ENCODE data around the gene GPRC5A. TPM values are rescaled to one million over a fixed set of nuclear protein-coding genes. Genes with fewer than 3 reads are reported as not detected.

Gene GPRC5A
- total RNA-seq, 2 experiments from 2014 or later, result not detected

DNA sequence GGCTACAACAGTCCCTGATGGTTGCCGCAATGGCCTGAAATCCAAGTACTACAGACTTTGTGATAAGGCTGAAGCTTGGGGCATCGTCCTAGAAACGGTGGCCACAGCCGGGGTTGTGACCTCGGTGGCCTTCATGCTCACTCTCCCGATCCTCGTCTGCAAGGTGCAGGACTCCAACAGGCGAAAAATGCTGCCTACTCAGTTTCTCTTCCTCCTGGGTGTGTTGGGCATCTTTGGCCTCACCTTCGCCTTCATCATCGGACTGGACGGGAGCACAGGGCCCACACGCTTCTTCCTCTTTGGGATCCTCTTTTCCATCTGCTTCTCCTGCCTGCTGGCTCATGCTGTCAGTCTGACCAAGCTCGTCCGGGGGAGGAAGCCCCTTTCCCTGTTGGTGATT lies 16.9 kb downstream of the GPRC5A start:
- no peak overlapping the region for H3K4me3 Mint-ChIP-seq
- POLR2A ChIA-PET, result no interaction called here
- H3K36me3 Mint-ChIP-seq, result no peaks in the 10 kb centered on the region
- ATAC-seq (ENCODE audit: low read depth), result no peak
- H3K4me1 Mint-ChIP-seq, result peaks cover 18% of the 10 kb centered on the region
- H3K9me3 Mint-ChIP-seq, result no peaks in the 10 kb centered on the region
- peaks cover 7% of the 10 kb centered on the region for H3K27me3 Mint-ChIP-seq
- no peak overlapping the region for H3K27ac Mint-ChIP-seq
- DNase-seq, result no peak

DNA sequence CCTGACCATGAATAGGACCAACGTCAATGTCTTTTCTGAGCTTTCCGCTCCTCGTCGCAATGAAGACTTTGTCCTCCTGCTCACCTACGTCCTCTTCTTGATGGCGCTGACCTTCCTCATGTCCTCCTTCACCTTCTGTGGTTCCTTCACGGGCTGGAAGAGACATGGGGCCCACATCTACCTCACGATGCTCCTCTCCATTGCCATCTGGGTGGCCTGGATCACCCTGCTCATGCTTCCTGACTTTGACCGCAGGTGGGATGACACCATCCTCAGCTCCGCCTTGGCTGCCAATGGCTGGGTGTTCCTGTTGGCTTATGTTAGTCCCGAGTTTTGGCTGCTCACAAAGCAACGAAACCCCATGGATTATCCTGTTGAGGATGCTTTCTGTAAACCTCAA lies 17.3 kb downstream of the GPRC5A start:
- DNase-seq, result no peak
- peaks cover 10% of the 10 kb centered on the region for H3K27me3 Mint-ChIP-seq
- H3K4me1 Mint-ChIP-seq, result peaks cover 18% of the 10 kb centered on the region
- H3K4me3 Mint-ChIP-seq, result no peak overlapping the region
- no peak for ATAC-seq (ENCODE audit: low read depth)
- H3K36me3 Mint-ChIP-seq, result no peaks in the 10 kb centered on the region
- H3K9me3 Mint-ChIP-seq, result no peaks in the 10 kb centered on the region
- no peak overlapping the region for H3K27ac Mint-ChIP-seq
- POLR2A ChIA-PET, result no interaction called here

DNA sequence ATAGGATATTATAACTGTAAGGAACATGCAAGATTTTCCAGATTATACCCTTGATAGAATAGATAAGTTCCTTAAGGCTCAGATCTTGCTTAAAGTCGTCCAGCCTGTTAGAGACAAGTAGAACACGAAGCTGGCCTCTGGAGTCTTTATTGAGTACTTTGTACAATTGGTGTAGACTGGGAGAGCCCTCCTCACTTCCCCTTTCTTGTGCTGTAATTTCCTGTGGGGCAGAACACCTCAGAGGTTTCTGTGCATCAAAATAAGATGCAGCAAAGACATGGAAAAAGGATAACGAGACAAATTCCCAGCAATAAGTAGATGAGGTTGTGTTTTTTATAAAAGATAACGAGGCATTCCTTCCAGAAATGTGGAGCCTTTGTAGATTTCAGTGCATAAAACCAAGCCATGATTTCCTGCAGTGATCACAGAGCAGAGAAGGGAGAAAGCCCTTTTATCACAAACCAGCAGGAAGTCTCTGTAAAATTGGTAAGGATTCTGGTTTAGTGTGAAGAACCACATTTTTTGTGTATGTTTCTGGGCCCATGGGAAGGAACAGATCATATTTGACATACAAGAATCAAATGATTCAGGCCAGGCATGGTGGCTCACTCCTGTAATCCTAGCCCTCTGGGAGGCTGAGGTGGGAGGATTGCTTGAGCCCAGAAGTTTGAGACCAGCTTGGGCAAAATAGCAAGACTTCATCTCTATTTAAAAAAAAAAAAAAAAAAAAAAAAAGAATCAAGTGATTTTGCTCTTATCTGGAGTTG lies 18.0 kb downstream of the GPRC5A start:
- Mint-ChIP-seq H3K36me3 (no peaks in the 10 kb centered on the region), H3K27ac (no peak overlapping the region), H3K4me1 (peaks cover 18% of the 10 kb centered on the region), H3K27me3 (peaks cover 14% of the 10 kb centered on the region), H3K4me3 (peak overlapping the region; percentile 39), H3K9me3 (no peaks in the 10 kb centered on the region)
- POLR2A ChIA-PET, result no interaction called here
- ATAC-seq (ENCODE audit: low read depth), result peak; percentile 43
- no peak for DNase-seq

DNA sequence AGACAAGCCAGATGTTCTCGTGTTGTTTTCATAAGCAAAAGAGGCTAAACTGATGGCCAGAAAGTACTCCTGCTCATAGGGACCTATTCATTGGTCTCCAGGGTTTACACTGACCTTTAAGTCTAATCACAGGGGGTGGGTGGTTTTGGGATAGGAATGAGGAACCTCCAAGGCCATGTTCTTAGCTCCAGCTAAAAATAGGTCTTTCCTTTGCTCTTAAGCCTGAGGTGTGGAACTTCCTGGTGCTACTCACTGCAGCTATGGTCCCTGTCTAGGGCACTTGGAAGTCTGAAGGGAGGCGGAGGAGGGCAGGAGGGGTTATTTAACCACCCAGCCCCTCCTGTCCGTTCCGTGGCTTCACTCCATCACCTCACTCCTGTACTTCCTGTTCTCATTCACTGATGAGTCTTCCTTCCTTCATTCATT lies 18.6 kb downstream of the GPRC5A start:
- H3K36me3 Mint-ChIP-seq, result no peaks in the 10 kb centered on the region
- peaks cover 13% of the 10 kb centered on the region for H3K27me3 Mint-ChIP-seq
- peak overlapping the region; percentile 28 for H3K27ac Mint-ChIP-seq
- H3K9me3 Mint-ChIP-seq, result no peaks in the 10 kb centered on the region
- DNase-seq, result no peak
- no peak for ATAC-seq (ENCODE audit: low read depth)
- H3K4me3 Mint-ChIP-seq, result no peak overlapping the region
- POLR2A ChIA-PET, result no interaction called here
- H3K4me1 Mint-ChIP-seq, result peaks cover 18% of the 10 kb centered on the region

DNA sequence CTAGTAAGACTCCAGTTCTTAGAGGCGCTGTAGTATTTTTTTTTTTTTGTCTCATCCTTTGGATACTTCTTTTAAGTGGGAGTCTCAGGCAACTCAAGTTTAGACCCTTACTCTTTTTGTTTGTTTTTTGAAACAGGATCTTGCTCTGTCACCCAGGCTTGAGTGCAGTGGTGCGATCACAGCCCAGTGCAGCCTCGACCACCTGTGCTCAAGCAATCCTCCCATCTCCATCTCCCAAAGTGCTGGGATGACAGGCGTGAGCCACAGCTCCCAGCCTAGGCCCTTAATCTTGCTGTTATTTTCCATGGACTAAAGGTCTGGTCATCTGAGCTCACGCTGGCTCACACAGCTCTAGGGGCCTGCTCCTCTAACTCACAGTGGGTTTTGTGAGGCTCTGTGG lies 21.3 kb downstream of the GPRC5A start:
- Mint-ChIP-seq H3K4me1 (peaks cover 26% of the 10 kb centered on the region), H3K27me3 (peaks cover 22% of the 10 kb centered on the region), H3K4me3 (no peak overlapping the region), H3K9me3 (no peaks in the 10 kb centered on the region), H3K27ac (no peak overlapping the region), H3K36me3 (no peaks in the 10 kb centered on the region)
- no peak for ATAC-seq (ENCODE audit: low read depth)
- POLR2A ChIA-PET, result interaction anchor here (0.5 kb wide), 1 partner anchor 311 kb away, joined by 3 read pairs; no protein-coding TSS in a partner anchor
- DNase-seq, result no peak

DNA sequence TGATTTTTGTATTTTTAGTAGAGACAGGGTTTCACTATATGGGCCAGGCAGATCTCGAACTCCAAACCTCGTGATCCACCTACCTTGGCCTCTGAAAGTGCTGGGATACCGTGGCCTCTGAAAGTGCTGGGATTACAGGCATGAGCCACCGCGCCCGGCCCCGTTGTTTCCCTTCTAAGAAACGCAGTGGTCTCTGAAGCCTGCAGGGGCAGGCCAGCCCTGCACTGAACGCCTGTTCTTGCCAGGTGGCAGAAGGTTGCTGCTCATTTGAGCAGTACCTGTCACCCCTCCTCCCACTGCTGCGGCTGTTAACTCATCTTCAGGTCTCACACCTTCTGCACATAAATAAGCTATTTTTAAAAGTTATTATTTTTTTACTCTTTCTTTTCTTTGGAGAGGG lies 24.3 kb downstream of the GPRC5A start:
- no peaks in the 10 kb centered on the region for H3K36me3 Mint-ChIP-seq
- DNase-seq (no peak), ATAC-seq (ENCODE audit: low read depth) (no peak)
- no peaks in the 10 kb centered on the region for H3K9me3 Mint-ChIP-seq
- H3K27me3 Mint-ChIP-seq, result peaks cover 30% of the 10 kb centered on the region
- peaks cover 8% of the 10 kb centered on the region for H3K4me1 Mint-ChIP-seq
- no peak overlapping the region for H3K27ac Mint-ChIP-seq
- H3K4me3 Mint-ChIP-seq, result no peak overlapping the region
- POLR2A ChIA-PET, result interaction anchor here (1.9 kb wide), 1 partner anchor 296 kb away, joined by 4 read pairs; no protein-coding TSS in a partner anchor

DNA sequence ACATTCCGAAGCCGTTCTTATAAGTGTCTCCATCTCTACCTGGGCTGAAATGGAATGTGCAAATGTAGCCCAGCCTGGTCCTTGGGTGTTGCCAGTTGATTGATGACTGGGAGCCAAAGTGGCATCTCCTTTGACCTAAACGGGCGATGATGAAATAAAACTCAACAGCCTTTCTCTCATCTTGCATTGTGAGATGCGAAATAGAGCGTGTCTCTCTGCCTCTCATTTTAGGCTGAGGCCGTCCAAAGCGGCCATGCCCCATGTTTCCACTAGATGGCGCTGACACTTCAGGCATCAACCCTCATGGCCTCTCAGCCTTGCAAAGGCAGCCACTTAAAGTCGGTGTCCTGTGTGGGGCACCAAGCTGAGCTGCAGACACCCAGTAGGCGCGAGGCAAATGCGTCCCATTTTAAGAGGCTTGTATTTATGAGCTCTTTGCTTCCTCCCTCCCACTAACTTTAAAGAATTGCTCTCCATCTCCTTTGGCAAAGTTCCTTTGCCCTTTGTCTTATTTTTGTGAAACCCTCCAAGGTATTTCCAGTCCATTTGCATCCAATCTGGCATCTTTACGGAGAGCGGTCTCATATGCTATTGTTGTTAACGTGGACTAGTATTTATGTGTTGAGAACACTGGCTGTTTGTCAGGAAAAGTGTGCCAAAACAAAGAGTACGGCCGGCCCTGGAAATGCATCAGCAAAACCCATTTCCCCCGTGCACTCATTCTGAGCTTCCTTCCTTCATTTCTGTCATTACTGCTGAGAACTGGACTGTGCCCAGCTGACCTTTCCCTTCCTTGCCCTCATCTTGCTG lies 25.0 kb downstream of the GPRC5A start:
- POLR2A ChIA-PET, result interaction anchor here (1.9 kb wide), 1 partner anchor 296 kb away, joined by 4 read pairs; no protein-coding TSS in a partner anchor

DNA sequence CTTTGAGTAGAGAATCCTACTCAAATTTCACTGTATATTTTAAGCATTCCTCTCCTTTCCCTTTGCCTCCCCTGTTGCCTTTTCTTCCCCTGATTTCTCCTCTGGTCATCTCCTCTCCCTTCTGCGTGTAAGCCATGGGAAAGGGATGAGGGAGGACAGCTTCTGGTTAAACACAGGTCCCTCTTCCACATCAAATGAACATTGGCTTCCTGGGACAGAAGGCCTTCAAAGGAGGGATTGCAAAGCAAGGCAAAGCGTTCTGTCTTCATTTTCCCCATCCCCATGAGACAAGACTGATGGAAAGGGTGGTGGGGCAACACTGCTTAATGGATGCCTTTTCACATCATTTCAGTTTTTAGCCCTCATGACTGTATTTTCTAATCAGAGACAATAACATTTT lies 26.2 kb downstream of the GPRC5A start:
- POLR2A ChIA-PET, result no interaction called here
- H3K27me3 Mint-ChIP-seq, result peaks cover 30% of the 10 kb centered on the region
- peaks cover 8% of the 10 kb centered on the region for H3K4me1 Mint-ChIP-seq
- H3K4me3 Mint-ChIP-seq, result no peak overlapping the region
- no peaks in the 10 kb centered on the region for H3K36me3 Mint-ChIP-seq
- no peaks in the 10 kb centered on the region for H3K9me3 Mint-ChIP-seq
- DNase-seq (no peak), ATAC-seq (ENCODE audit: low read depth) (no peak)
- no peak overlapping the region for H3K27ac Mint-ChIP-seq

More for the DNA sequence above, 25.0 kb downstream of the GPRC5A start:
- no peaks in the 10 kb centered on the region for H3K9me3 Mint-ChIP-seq
- H3K27me3 Mint-ChIP-seq, result peaks cover 30% of the 10 kb centered on the region
- peaks cover 8% of the 10 kb centered on the region for H3K4me1 Mint-ChIP-seq
- H3K36me3 Mint-ChIP-seq, result no peaks in the 10 kb centered on the region
- H3K27ac Mint-ChIP-seq, result no peak overlapping the region
- peak; percentile 85 for DNase-seq
- peak; percentile 98 for ATAC-seq (ENCODE audit: low read depth)
- H3K4me3 Mint-ChIP-seq, result peak overlapping the region; percentile 33

DNA sequence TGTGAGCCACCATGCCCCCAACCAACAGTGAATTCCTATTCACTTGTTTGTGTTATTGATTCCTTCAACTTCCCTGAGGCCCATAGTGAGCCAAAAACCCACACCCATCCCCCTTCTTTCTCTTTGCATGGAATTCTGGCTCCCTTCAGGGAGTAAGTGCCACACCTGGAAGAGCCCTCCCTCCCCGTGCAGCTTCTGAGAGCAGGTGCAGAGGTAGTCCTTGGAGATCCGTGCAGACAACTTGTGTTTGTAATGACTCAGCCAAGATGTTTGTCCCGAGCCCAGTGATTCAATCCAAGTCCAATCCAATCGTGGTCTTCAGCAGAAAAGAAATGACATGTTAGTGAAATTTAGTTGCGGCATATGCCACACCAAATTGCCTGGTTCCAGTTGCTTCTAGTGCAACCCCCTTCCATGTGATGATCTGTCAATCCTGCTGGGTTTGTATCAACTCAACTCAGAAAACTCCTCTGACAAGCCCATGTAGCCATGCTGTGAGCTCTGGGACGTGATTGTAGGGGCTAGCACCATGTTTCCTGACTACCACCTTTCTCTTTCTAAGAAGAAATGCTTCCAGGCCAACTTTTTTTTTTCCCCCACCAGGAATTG lies 27.5 kb downstream of the GPRC5A start:
- ATAC-seq (ENCODE audit: low read depth) (no peak), DNase-seq (no peak)
- no peaks in the 10 kb centered on the region for H3K36me3 Mint-ChIP-seq
- H3K27me3 Mint-ChIP-seq, result peaks cover 25% of the 10 kb centered on the region
- POLR2A ChIA-PET, result no interaction called here
- H3K4me3 Mint-ChIP-seq, result no peak overlapping the region
- H3K9me3 Mint-ChIP-seq, result no peaks in the 10 kb centered on the region
- peaks cover 8% of the 10 kb centered on the region for H3K4me1 Mint-ChIP-seq
- no peak overlapping the region for H3K27ac Mint-ChIP-seq

DNA sequence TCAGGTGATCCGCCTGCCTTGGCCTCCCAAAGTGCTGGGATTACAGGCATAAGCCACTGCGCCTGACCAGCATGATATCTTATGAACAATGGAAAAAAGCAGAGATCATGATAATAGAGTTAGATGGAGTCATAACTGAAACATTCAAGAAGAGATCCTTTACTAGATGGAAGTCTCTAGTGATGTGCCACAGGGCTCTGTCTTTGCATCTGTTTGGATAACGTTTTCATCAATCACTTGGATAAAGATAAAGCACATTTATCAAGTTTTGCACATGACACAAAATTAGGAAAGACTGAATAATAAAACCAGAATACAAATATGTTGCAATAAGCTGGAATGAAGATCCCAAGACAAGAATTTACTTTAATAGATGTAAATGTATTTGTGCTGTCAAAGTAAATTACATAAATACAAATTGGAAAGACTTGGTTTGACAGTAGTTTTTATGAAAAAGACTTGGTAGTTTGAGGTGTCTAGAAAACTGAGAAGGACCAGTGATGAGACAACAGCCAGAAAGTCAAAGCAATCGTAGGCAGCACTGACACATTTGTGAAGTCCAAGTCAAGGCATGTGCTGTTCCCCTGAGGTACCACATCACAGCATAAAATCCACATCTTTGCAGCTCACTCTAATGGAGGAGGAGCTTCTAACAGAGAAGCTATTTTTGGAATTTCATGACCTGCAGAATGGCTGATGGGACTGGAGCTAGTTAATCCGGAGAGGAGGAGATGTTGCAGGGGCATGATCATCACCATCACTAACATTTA lies 28.5 kb downstream of the GPRC5A start:
- H3K9me3 Mint-ChIP-seq, result no peaks in the 10 kb centered on the region
- H3K27me3 Mint-ChIP-seq, result peaks cover 21% of the 10 kb centered on the region
- no peak for ATAC-seq (ENCODE audit: low read depth)
- H3K36me3 Mint-ChIP-seq, result no peaks in the 10 kb centered on the region
- H3K27ac Mint-ChIP-seq, result no peak overlapping the region
- H3K4me1 Mint-ChIP-seq, result peaks cover 8% of the 10 kb centered on the region
- POLR2A ChIA-PET, result no interaction called here
- H3K4me3 Mint-ChIP-seq, result no peak overlapping the region
- DNase-seq, result no peak

DNA sequence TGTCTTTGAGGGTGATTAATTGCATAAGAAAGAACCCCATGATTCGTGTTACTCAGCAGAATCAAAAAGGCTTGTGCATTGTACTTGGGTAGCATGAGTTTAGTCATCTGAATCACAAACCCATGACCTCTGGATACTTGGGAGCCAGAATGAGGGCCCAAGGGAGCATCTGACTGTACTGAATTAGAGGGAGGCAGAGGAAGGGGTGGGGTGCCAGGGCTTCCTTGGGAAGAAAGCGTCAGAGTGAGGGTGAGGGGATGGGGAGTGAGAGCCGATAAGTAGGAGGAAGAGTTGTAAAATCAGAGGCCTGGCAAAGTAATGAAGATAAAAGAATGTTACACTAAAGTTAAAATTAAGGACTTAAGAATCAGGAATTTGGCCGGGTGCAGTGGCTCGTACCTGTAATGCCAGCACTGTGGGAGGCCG lies 30.8 kb downstream of the GPRC5A start:
- no peaks in the 10 kb centered on the region for H3K36me3 Mint-ChIP-seq
- H3K27ac Mint-ChIP-seq, result no peak overlapping the region
- H3K4me1 Mint-ChIP-seq, result no peaks in the 10 kb centered on the region
- H3K9me3 Mint-ChIP-seq, result no peaks in the 10 kb centered on the region
- ATAC-seq (ENCODE audit: low read depth) (no peak), DNase-seq (no peak)
- H3K27me3 Mint-ChIP-seq, result peaks cover 17% of the 10 kb centered on the region
- H3K4me3 Mint-ChIP-seq, result no peak overlapping the region
- POLR2A ChIA-PET, result no interaction called here

DNA sequence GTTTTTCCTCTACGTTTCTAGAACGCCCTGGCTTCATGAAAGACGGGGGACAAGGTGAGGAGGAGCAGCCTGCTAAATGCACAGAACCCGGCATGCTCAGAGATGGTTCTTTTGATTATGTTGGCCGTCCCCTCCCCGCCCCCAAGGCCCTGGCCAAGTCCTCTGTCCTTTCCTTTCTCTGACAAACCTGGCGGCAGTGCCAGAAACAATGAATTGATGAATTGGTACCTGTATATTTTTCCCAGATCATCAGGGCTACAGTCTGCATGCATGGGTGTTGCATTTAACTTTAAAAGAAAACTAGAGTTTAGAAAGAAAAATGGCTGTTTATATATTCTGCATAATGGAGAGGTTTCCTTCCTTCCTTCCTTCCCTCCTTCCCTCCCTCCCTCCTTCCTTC lies 31.6 kb downstream of the GPRC5A start:
- H3K27ac Mint-ChIP-seq, result no peak overlapping the region
- no peak for ATAC-seq (ENCODE audit: low read depth)
- POLR2A ChIA-PET, result no interaction called here

DNA sequence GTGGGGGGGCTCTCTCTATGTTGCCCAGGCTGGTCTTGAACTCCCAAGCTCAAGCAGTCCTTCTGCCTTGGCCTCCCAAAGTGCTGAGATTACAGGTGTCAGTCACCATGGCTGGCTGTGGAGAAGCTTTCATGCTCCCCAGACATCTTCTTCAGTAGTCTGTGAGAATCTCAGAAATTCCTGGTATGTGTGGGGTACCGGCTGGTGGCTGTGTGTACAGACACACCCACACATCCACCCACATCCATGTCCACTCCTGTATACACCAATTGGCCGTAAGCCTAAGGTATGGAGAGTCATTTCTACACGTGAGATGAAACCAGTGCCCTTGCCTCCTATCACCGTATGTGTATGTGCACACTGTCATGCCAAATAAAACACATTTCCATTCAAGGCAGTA lies 32.8 kb downstream of the GPRC5A start:
- no peaks in the 10 kb centered on the region for H3K4me1 Mint-ChIP-seq
- no peaks in the 10 kb centered on the region for H3K9me3 Mint-ChIP-seq
- no peaks in the 10 kb centered on the region for H3K36me3 Mint-ChIP-seq
- ATAC-seq (ENCODE audit: low read depth), result no peak
- peaks cover 11% of the 10 kb centered on the region for H3K27me3 Mint-ChIP-seq
- H3K27ac Mint-ChIP-seq, result no peak overlapping the region
- POLR2A ChIA-PET, result no interaction called here
- no peak for DNase-seq
- H3K4me3 Mint-ChIP-seq, result no peak overlapping the region

More for the DNA sequence above, 31.6 kb downstream of the GPRC5A start:
- no peak for DNase-seq
- H3K4me1 Mint-ChIP-seq, result no peaks in the 10 kb centered on the region
- H3K36me3 Mint-ChIP-seq, result no peaks in the 10 kb centered on the region
- no peak overlapping the region for H3K4me3 Mint-ChIP-seq
- peaks cover 13% of the 10 kb centered on the region for H3K27me3 Mint-ChIP-seq
- H3K9me3 Mint-ChIP-seq, result no peaks in the 10 kb centered on the region

Measured in activated naive CD8-positive, alpha-beta T cell treated with anti-CD3 and anti-CD28 coated beads, Interleukin-2, amount 10 ng/mL, durations not matched to agents 7 days and 5 days (primary cell).